DND-41 (cell line): ENCODE results near the gene TTC24.
A peak's percentile ranks its signal among the peaks of the same experiment; 100 is the strongest.
"Not testable (repeated sequence)": the region's sequence is repeated elsewhere in the genome, so short reads cannot be mapped to it uniquely, and the experiment has no call there.

Source experiments
- ATAC-seq: fragments of 200-7000 bp; cut with Tn5 transposase; 3 replicates; pipeline ENCODE4 v1.9.1; 2021; ENCODE audit warnings: low read depth; ENCODE audit not compliant: insufficient read depth
- DNase-seq: peaks from one replicate; pipeline ENCODE4 v3.0.0-alpha.2; 2020
- H2AFZ ChIP-seq: 2 replicates; pipeline ENCODE4 v1.6.0; 2012; ENCODE audit warnings: low read depth, low read length
- H3K27ac ChIP-seq: 2 replicates; pipeline ENCODE4 v1.5.1; 2012; ENCODE audit warnings: low read length, inconsistent platforms
- H3K27me3 ChIP-seq: fragments of 200-600 bp; sonication (generic); 2 replicates; pipeline ENCODE4 v1.6.0; 2012; ENCODE audit warnings: low read length, mild to moderate bottlenecking, inconsistent platforms; ENCODE audit not compliant: insufficient read depth, poor library complexity
- H3K36me3 ChIP-seq: 2 replicates; pipeline ENCODE4 v1.5.1; 2012; ENCODE audit warnings: low read length, inconsistent platforms; ENCODE audit not compliant: insufficient read depth
- H3K4me1 ChIP-seq: 2 replicates; pipeline ENCODE4 v1.5.1; 2012; ENCODE audit warnings: mild to moderate bottlenecking, low read length; ENCODE audit not compliant: insufficient read depth
- H3K4me2 ChIP-seq: 2 replicates; pipeline ENCODE4 v1.6.0; 2012; ENCODE audit warnings: mild to moderate bottlenecking, moderate library complexity, low read length, inconsistent platforms; ENCODE audit not compliant: insufficient read depth
- H3K4me3 ChIP-seq, 2 experiments: fragments of 200-600 bp in 1 of 2; shearing (Covaris generic) in 1 of 2; 2 replicates each; pipeline ENCODE4 v1.5.1; 2012 to 2016; ENCODE audit warnings: inconsistent platforms in 2 of 2, low read length in 2 of 2, mild to moderate bottlenecking in 2 of 2, low read depth in 1 of 2, moderate library complexity in 1 of 2
- H3K79me2 ChIP-seq: 2 replicates; pipeline ENCODE4 v1.6.0; 2012; ENCODE audit warnings: low read length, inconsistent platforms; ENCODE audit not compliant: insufficient read depth
- H3K9ac ChIP-seq: 2 replicates; pipeline ENCODE4 v1.6.0; 2012; ENCODE audit warnings: low read depth, mild to moderate bottlenecking, inconsistent platforms, low read length, moderate library complexity
- H3K9me3 ChIP-seq: 2 replicates; pipeline ENCODE4 v1.5.1; 2012; ENCODE audit warnings: low read length, moderate library complexity, mild to moderate bottlenecking, inconsistent platforms; ENCODE audit not compliant: insufficient read depth, severe bottlenecking
- H4K20me1 ChIP-seq: 2 replicates; pipeline ENCODE4 v1.6.0; 2012; ENCODE audit warnings: low read length; ENCODE audit not compliant: insufficient read depth
- CTCF ChIP-seq: IDR thresholded peaks from 2 replicates; pipeline ENCODE4 v1.5.1; 2012; ENCODE audit warnings: borderline replicate concordance, low read length, moderate library complexity, mild to moderate bottlenecking; ENCODE audit not compliant: poor library complexity, severe bottlenecking; ENCODE audit errors: extremely low read depth
- EZH2 ChIP-seq: IDR thresholded peaks from 3 replicates; pipeline ENCODE4 v1.6.1; 2012; ENCODE audit warnings: borderline replicate concordance, low read depth, mild to moderate bottlenecking, moderate library complexity, low read length, inconsistent platforms; ENCODE audit not compliant: severe bottlenecking

TTC24 gene

DNA sequence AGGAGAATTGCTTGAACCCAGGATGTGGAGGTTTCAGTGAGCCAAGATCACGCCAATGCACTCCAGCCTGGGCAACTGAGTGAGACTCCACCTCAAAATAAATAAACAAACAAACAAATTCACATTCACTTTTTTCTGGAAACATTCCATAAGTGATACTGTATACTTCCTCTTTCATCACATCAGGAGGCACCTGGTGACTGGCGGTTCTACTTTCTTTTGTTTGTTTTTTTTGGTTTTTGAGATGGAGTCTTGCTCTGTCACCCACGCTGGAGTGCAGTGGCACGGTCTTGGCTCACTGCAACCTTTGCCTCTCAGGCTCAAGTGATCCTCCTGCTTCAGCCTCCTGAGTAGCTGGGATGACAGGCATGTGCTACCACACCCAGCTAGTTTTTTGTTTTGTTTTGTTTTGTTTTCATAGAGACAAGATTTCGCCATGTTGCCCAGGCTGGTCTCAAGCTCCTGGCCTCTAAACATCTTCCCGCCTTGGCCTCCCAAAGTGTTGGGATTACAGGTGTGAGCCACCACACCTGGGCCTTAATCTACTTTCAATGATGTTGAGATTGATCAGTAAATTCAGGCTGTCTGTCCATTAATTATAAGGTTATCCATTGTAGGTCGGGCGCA, 50.4 kb downstream of the TTC24 start:
- TF ChIP-seq CTCF: no peak
- no peak for TF ChIP-seq EZH2
- H3K4me1 ChIP-seq: no peaks in the 10 kb centered on the region
- H3K79me2 ChIP-seq: no peaks in the 10 kb centered on the region
- H3K9ac ChIP-seq: no peak overlapping the region
- no peak overlapping the region for H3K4me2 ChIP-seq
- H3K4me3 ChIP-seq: no peak overlapping the region
- no peak overlapping the region for H2AFZ ChIP-seq
- DNase-seq (no peak), ATAC-seq (no peak)
- H4K20me1 ChIP-seq: no peaks in the 10 kb centered on the region
- no peaks in the 10 kb centered on the region for H3K9me3 ChIP-seq
- no peak overlapping the region for H3K27ac ChIP-seq
- H3K27me3 ChIP-seq: peaks cover 6% of the 10 kb centered on the region
- no peaks in the 10 kb centered on the region for H3K36me3 ChIP-seq

DNA sequence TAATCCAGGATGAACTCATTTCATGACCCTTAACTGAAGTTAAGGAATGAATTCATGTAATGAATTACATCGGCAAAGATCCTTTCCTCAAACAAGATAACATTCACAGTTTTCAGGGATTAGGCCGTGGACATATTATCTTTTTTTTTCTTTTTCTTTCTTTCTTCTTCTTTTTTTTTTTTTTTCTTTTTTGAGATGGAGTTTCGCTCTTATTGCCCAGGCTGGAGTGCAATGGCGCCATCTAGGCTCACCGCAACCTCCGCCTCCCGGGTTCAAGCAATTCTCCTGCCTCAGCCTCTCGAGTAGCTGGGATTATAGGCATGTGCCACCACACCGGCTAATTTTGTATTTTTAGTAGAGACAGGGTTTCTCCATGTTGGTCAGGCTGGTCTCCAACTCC, 51.6 kb downstream of the TTC24 start:
- not testable (repeated sequence) for H3K79me2 ChIP-seq, H2AFZ ChIP-seq, H4K20me1 ChIP-seq, H3K36me3 ChIP-seq, H3K9me3 ChIP-seq, H3K4me2 ChIP-seq, ATAC-seq, H3K4me3 ChIP-seq, H3K4me1 ChIP-seq, H3K9ac ChIP-seq, H3K27ac ChIP-seq
- TF ChIP-seq CTCF: peak; percentile 13
- peaks cover 11% of the 10 kb centered on the region for H3K27me3 ChIP-seq
- peak; percentile 23 for DNase-seq

DNA sequence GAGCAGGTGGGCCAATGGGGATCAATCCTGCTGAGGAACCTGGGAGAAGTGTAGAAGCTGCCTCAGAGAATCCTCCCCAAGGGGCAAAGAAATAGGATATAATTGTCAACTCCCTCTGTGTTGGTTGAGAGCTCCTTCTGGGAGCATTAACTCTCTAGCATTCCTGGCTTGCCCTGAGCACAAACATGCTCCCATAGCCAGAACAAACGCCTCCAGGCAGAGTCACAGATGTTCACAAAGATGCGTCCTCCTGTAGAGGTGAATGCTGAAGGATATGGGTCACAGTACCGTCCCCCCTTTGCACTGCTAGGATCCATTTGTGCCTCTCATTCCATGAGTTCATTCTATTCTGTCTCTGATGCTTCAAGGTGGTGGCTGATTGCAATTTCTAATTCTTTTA, 52.8 kb downstream of the TTC24 start:
- no peak overlapping the region for H3K4me2 ChIP-seq
- no peak overlapping the region for H3K9ac ChIP-seq
- H3K4me3 ChIP-seq: no peak overlapping the region
- H3K4me1 ChIP-seq: no peaks in the 10 kb centered on the region
- no peaks in the 10 kb centered on the region for H4K20me1 ChIP-seq
- no peaks in the 10 kb centered on the region for H3K9me3 ChIP-seq
- TF ChIP-seq EZH2 (no peak), CTCF (no peak)
- no peak overlapping the region for H2AFZ ChIP-seq
- DNase-seq: no peak
- ATAC-seq: no peak
- no peaks in the 10 kb centered on the region for H3K36me3 ChIP-seq
- H3K79me2 ChIP-seq: no peaks in the 10 kb centered on the region
- no peak overlapping the region for H3K27ac ChIP-seq
- H3K27me3 ChIP-seq: peaks cover 15% of the 10 kb centered on the region
